22Rv1 (cell line): ENCODE measurements around the gene BCAS4.

ENCODE experiments used
- ZFX ChIP-seq: fragments of 450-650 bp; IDR thresholded peaks from 2 replicates; pipeline ENCODE4 v1.6.1; 2017; ENCODE audit warnings: antibody characterized with exemption, borderline replicate concordance
- TF ChIP-seq, protein P1 (sequence below): fragments of 450-650 bp; IDR thresholded peaks from 2 replicates; pipeline ENCODE4 v1.5.1; 2017; ENCODE audit warnings: mild to moderate bottlenecking

- TF ChIP-seq, protein P1, sequence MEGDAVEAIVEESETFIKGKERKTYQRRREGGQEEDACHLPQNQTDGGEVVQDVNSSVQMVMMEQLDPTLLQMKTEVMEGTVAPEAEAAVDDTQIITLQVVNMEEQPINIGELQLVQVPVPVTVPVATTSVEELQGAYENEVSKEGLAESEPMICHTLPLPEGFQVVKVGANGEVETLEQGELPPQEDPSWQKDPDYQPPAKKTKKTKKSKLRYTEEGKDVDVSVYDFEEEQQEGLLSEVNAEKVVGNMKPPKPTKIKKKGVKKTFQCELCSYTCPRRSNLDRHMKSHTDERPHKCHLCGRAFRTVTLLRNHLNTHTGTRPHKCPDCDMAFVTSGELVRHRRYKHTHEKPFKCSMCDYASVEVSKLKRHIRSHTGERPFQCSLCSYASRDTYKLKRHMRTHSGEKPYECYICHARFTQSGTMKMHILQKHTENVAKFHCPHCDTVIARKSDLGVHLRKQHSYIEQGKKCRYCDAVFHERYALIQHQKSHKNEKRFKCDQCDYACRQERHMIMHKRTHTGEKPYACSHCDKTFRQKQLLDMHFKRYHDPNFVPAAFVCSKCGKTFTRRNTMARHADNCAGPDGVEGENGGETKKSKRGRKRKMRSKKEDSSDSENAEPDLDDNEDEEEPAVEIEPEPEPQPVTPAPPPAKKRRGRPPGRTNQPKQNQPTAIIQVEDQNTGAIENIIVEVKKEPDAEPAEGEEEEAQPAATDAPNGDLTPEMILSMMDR, result no peak
- no peak for TF ChIP-seq ZFX
Observed at GRCh38 chr20:50850721-50851286, 55.9 kb downstream of the BCAS4 start.
